CD14-positive monocyte (primary cell): Measurements from ENCODE around the gene PHYHD1. TPM values are rescaled to one million over a fixed set of nuclear protein-coding genes. Genes with fewer than 3 reads are reported as not detected.

Experiments used
- DNase-seq, 3 donors: peaks; one replicate each; pipeline ENCODE4 v3.0.0-alpha.2; 2011 to 2022
- H2AFZ ChIP-seq: 2 replicates; pipeline ENCODE4 v1.6.0; 2012; ENCODE audit warnings: mild to moderate bottlenecking, low read depth, low read length, inconsistent platforms; ENCODE audit not compliant: insufficient read depth, poor library complexity, severe bottlenecking
- H3K27ac ChIP-seq, 2 donors: 1 replicate in 1 of 2; 2 replicates in 1 of 2; pipeline ENCODE4 v1.5.1; 2012 to 2013; ENCODE audit warnings: low read length in 2 of 2, control low read depth in 1 of 2, inconsistent platforms in 1 of 2, low read depth in 1 of 2, mild to moderate bottlenecking in 1 of 2
- H3K27me3 ChIP-seq, 2 donors: one replicate each; pipeline versions ENCODE4 v1.6.0 to v1.6.1; 2011 to 2013; ENCODE audit warnings: low read length in 2 of 2; ENCODE audit not compliant: control insufficient read depth in 2 of 2, insufficient read depth in 2 of 2
- H3K36me3 ChIP-seq, 2 donors: replicated peaks in 1 of 2; 1 replicate in 1 of 2; 2 replicates in 1 of 2; pipeline versions ENCODE4 v1.5.1 to v1.6.1; 2012 to 2013; ENCODE audit warnings: low read length in 2 of 2, control low read depth in 1 of 2, inconsistent platforms in 1 of 2, mild to moderate bottlenecking in 1 of 2; ENCODE audit not compliant: insufficient read depth in 2 of 2, control insufficient read depth in 1 of 2
- H3K4me1 ChIP-seq, 2 donors: 1 replicate in 1 of 2; 2 replicates in 1 of 2; pipeline versions ENCODE4 v1.5.1 to v1.6.1; 2012 to 2013; ENCODE audit warnings: low read length in 2 of 2, control low read depth in 1 of 2, inconsistent platforms in 1 of 2, mild to moderate bottlenecking in 1 of 2, moderate library complexity in 1 of 2; ENCODE audit not compliant: insufficient read depth in 2 of 2, control insufficient read depth in 1 of 2
- H3K4me2 ChIP-seq: replicated peaks from 2 replicates; pipeline ENCODE3; 2012; ENCODE audit warnings: low read length, moderate library complexity, mild to moderate bottlenecking; ENCODE audit not compliant: poor library complexity, severe bottlenecking; ENCODE audit errors: extremely low read depth
- H3K4me3 ChIP-seq, 3 experiments: fragments of 200-600 bp in 1 of 3; sonication (generic) in 1 of 3; replicated peaks in 1 of 3; 1 replicate in 2 of 3; 2 replicates in 1 of 3; pipeline ENCODE4 v1.5.1; 2011 to 2013; ENCODE audit warnings: low read length in 3 of 3, mild to moderate bottlenecking in 3 of 3, control low read depth in 2 of 3, low read depth in 2 of 3, inconsistent platforms in 1 of 3, moderate library complexity in 1 of 3
- H3K79me2 ChIP-seq: 2 replicates; pipeline ENCODE4 v1.6.0; 2012; ENCODE audit warnings: mild to moderate bottlenecking, control low read depth, inconsistent platforms, low read length, moderate library complexity; ENCODE audit not compliant: insufficient read depth
- H3K9ac ChIP-seq: 2 replicates; pipeline ENCODE4 v1.6.0; 2017; ENCODE audit warnings: low read length, mild to moderate bottlenecking; ENCODE audit not compliant: insufficient read depth, poor library complexity, severe bottlenecking
- H3K9me3 ChIP-seq, 2 donors: replicated peaks in 1 of 2; 1 replicate in 1 of 2; 2 replicates in 1 of 2; pipeline versions ENCODE4 v1.5.1 to v1.6.1; 2012 to 2013; ENCODE audit warnings: low read length in 2 of 2, control low read depth in 1 of 2; ENCODE audit not compliant: control insufficient read depth in 1 of 2, insufficient read depth in 1 of 2
- H4K20me1 ChIP-seq: 2 replicates; pipeline ENCODE4 v1.6.0; 2012; ENCODE audit warnings: mild to moderate bottlenecking, low read length, control low read depth, moderate library complexity; ENCODE audit not compliant: insufficient read depth
- H3K27ac Mint-ChIP-seq, 7 donors: one replicate each; pipeline ENCODE4 v1.8.0; 2020; ENCODE audit warnings: mild to moderate bottlenecking in 7 of 7, mixed read lengths in 7 of 7, moderate library complexity in 6 of 7, inconsistent platforms in 2 of 7
- H3K27me3 Mint-ChIP-seq, 3 donors: one replicate each; pipeline ENCODE4 v1.8.0; 2021 to 2022; ENCODE audit warnings: low read depth in 3 of 3, mild to moderate bottlenecking in 3 of 3, mixed read lengths in 3 of 3, moderate library complexity in 3 of 3, inconsistent platforms in 1 of 3
- H3K36me3 Mint-ChIP-seq, 2 donors: one replicate each; pipeline ENCODE4 v1.8.0; 2020; ENCODE audit warnings: mixed read lengths in 2 of 2, inconsistent platforms in 1 of 2, mild to moderate bottlenecking in 1 of 2
- H3K4me1 Mint-ChIP-seq: one replicate; pipeline ENCODE4 v1.8.0; 2020; ENCODE audit warnings: mild to moderate bottlenecking, mixed read lengths
- H3K4me3 Mint-ChIP-seq, 2 donors: one replicate each; pipeline ENCODE4 v1.8.0; 2020; ENCODE audit warnings: mild to moderate bottlenecking in 2 of 2, mixed read lengths in 2 of 2, moderate library complexity in 1 of 2
- H3K9me3 Mint-ChIP-seq, 7 donors: one replicate each; pipeline ENCODE4 v1.8.0; 2020 to 2022; ENCODE audit warnings: mixed read lengths in 7 of 7, mild to moderate bottlenecking in 6 of 7, moderate library complexity in 6 of 7, inconsistent platforms in 2 of 7
- CTCF ChIP-seq: fragments of 200-600 bp; IDR thresholded peaks from one replicate; pipeline ENCODE4 v1.8.0; 2022; ENCODE audit warnings: antibody characterized with exemption, mild to moderate bottlenecking
- WGBS: methylation state at CpG from one replicate; pipeline ENCODE4 v1.1.5; 2013; ENCODE audit warnings: missing lambda C conversion rate; ENCODE audit not compliant: insufficient coverage; 5-methylcytosine and 5-hydroxymethylcytosine counted together
- intact Hi-C, 2 donors: fragments of 100-400 bp; cut with micrococcal nuclease; formaldehyde crosslinking; loops; one replicate each; pipeline versions ENCODE4 v1.15.0 to v1.15.1; 2023
- polyA plus RNA-seq, 3 donors: library from polyadenylated mRNA; depleted of rRNA in 1 of 3; unstranded in 2 of 3; stranded (reverse) in 1 of 3; fragments of 300-500 nt in 2 of 3; fragments of >200 nt in 1 of 3; fragmentation: Illumina TruSeq in 2 of 3; gene quantifications; 1 replicate in 2 of 3; 2 replicates in 1 of 3; pipeline ENCODE4 v1.2.3, GENCODE V29; 2012 to 2021

Gene PHYHD1
- polyA plus RNA-seq, 3 donors = 0.29 TPM; not detected in 2

GRCh38 chr9:128921881-128922763 is 1.3 kb downstream of the PHYHD1 start:
- Mint-ChIP-seq H3K27me3 (peaks cover 1 to 5% (median 4%) of the 10 kb centered on the region in 3 donors), H3K9me3 (no peaks in the 10 kb centered on the region), H3K4me1 (peaks cover 10% of the 10 kb centered on the region), H3K4me3 (peak overlapping the region; percentile 69 to 81), H3K27ac (no peak overlapping the region), H3K36me3 (peaks cover 14 to 15% of the 10 kb centered on the region in 2 donors)
- peaks cover 6 to 10% of the 10 kb centered on the region in 2 donors for H3K4me1 ChIP-seq
- intact Hi-C loops = loop anchor here in 1 of 2 donors (10.0 kb wide), 1 partner anchor 277 kb away; no protein-coding TSS in a partner anchor
- peak overlapping the region; percentile 9 to 52 (median 35) for H3K4me3 ChIP-seq
- peak overlapping the region; percentile 65 for H2AFZ ChIP-seq
- TF ChIP-seq CTCF = no peak
- H4K20me1 ChIP-seq = no peaks in the 10 kb centered on the region
- 1% methylated on average over 15 of the region's 32 CpGs for WGBS
- H3K36me3 ChIP-seq = peaks cover 7 to 11% of the 10 kb centered on the region in 2 donors
- H3K9me3 ChIP-seq = no peaks in the 10 kb centered on the region
- H3K4me2 ChIP-seq = peak overlapping the region; percentile 63
- H3K27me3 ChIP-seq = no peaks in the 10 kb centered on the region
- peak overlapping the region; percentile 36 for H3K9ac ChIP-seq
- no peak for DNase-seq
- H3K27ac ChIP-seq = no peak overlapping the region
- no peaks in the 10 kb centered on the region for H3K79me2 ChIP-seq

DNA sequence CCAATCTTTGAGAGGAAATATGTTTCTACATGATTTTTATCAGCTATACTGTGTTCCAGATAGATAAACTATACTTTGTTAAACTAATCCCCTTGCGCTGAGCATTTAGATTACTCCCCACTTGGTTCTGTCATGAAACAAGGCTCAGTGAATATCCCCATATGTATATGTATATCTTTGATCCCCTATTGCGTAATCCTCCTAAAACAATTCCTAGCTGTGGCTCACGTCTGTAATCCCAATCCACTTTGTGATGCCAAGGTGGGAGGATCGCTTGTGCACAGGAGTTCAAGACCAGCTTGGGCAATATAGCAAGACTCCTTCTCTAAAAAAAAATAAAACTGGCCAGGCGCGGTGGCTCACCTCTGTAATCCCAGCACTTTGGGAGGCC is 2.7 kb downstream of the PHYHD1 start:
- H3K36me3 Mint-ChIP-seq = peaks cover under 1 to 3% of the 10 kb centered on the region in 2 donors
- peaks cover 13% of the 10 kb centered on the region for H3K4me1 Mint-ChIP-seq
- no peaks in the 10 kb centered on the region for H3K36me3 ChIP-seq
- no peak overlapping the region for H3K4me2 ChIP-seq
- no peak overlapping the region for H3K27ac Mint-ChIP-seq
- H3K27me3 ChIP-seq = no peaks in the 10 kb centered on the region
- H3K9ac ChIP-seq = no peak overlapping the region
- no peaks in the 10 kb centered on the region for H3K9me3 Mint-ChIP-seq
- no peaks in the 10 kb centered on the region for H3K79me2 ChIP-seq
- 85% methylated on average over 4 of the region's 6 CpGs for WGBS
- H3K9me3 ChIP-seq = no peaks in the 10 kb centered on the region
- H3K4me3 ChIP-seq = no peak overlapping the region
- peaks cover 6 to 10% of the 10 kb centered on the region in 2 donors for H3K4me1 ChIP-seq
- intact Hi-C loops = loop anchor here in 1 of 2 donors (10.0 kb wide), 1 partner anchor 279 kb away; no protein-coding TSS in a partner anchor
- no peak for TF ChIP-seq CTCF
- H3K27me3 Mint-ChIP-seq = peaks cover 1 to 5% (median 4%) of the 10 kb centered on the region in 3 donors
- no peak overlapping the region for H3K4me3 Mint-ChIP-seq
- no peaks in the 10 kb centered on the region for H4K20me1 ChIP-seq
- no peak overlapping the region for H2AFZ ChIP-seq
- H3K27ac ChIP-seq = no peak overlapping the region
- DNase-seq = no peak
